ENCODE data around the gene ADARB2.

- TF ChIP-seq EZH2 (IDR thresholded peaks at IDR 0.05; ENCODE audit: insufficient read depth, poor library complexity, severe bottlenecking), result no peak
- TF ChIP-seq EZH2phosphoT487 (IDR thresholded peaks at IDR 0.05; ENCODE audit: insufficient read depth, low read depth), result no peak
Measured at GRCh38 chr10:1648648-1649047, 88.7 kb downstream of the ADARB2 start.
